ENCODE measurements around the gene SLC9B2.

SLC9B2 gene

DNA sequence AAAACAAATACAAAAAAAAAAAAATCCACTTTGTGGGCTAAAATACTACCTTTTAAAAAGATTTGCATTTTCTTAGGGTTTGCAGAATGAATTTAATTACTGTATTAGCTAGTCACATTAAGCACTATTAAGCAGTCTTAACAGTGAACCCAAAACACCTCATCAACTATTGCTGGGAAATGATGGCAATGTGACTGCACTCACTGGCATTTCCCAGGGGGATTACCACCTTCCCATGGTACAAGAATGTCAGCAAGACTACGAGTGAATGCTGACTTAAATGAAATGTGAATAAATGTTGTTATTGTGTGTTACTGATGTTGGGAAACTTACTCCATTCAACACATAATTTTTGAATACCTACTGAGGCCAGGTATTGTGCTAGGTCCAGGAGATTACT lies 10.0 kb upstream of the SLC9B2 start:
- no peak for DNase-seq (ENCODE audit: low read depth)
- TF ChIP-seq MYC (IDR thresholded peaks at IDR 0.05; ENCODE audit: low read depth, low read length): no peak
- TF ChIP-seq POLR2A (IDR thresholded peaks at IDR 0.05; ENCODE audit: extremely low read depth, insufficient read length): no peak
- no peak for TF ChIP-seq CTCF (IDR thresholded peaks at IDR 0.05; ENCODE audit: low read depth, low read length)
- TF ChIP-seq, protein P1, sequence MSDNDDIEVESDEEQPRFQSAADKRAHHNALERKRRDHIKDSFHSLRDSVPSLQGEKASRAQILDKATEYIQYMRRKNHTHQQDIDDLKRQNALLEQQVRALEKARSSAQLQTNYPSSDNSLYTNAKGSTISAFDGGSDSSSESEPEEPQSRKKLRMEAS (IDR thresholded peaks at IDR 0.05; ENCODE audit: low read depth, low read length): no peak

DNA sequence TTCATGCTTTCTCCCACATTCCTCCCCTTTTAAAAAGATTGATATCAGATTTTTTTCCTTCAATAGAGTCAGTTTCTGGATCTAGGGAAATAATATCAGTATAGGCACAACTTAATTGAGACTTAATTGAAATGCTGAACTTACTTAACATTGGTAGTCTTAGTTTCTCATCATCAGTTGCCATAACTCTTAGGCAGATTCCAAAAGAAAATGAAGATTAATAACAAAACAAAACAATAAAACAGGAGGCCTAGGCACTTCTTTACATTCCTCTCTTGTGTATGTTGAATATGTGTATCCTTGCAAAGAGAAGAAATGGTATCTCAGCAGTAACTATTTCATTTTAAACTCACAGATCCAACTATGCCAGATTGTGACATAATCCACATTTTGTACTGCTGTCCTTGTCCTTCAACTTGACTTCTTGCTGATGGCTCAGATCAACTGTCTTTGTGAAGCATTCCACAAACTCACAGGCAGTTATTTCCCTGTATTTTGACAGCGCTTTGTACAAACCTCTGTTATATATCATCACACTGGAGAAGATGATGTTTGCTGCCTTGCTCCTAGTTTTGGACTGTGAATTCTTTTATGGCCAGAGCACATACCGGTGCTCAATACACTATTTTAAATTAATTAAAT lies 9.1 kb upstream of the SLC9B2 start:
- H3K4me3 ChIP-seq (ENCODE audit: low read depth, low read length): no peak overlapping the region
- no peak for TF ChIP-seq MYC (IDR thresholded peaks at IDR 0.05; ENCODE audit: low read depth, low read length)
- TF ChIP-seq CTCF (IDR thresholded peaks at IDR 0.05; ENCODE audit: low read depth, low read length): no peak
- TF ChIP-seq, protein P1 (IDR thresholded peaks at IDR 0.05; ENCODE audit: low read depth, low read length): no peak
- no peak for TF ChIP-seq POLR2A (IDR thresholded peaks at IDR 0.05; ENCODE audit: extremely low read depth, insufficient read length)
- DNase-seq (ENCODE audit: low read depth): no peak

More for the DNA sequence above, 10.0 kb upstream of the SLC9B2 start:
- H3K4me3 ChIP-seq (ENCODE audit: low read depth, low read length): no peak overlapping the region

DNA sequence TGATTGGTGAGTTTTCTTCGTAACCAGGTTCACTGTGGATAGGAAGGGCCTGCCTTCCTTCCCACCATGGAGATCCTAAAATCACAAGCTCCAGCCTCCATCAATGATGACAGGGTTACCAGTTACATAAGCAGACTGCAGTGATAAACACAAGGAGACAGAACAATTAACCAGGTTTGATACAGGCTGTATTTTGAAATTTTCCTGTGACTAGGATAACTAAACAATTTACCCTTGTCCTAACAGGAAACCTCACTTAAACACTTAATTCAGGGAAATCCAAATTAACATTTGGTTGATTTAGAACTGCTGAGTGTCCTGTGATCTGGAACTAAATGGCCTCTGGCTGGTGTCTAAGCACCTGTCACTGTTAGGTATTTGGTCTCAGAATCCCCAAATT lies 3.1 kb upstream of the SLC9B2 start:
- no peak for TF ChIP-seq CTCF (IDR thresholded peaks at IDR 0.05; ENCODE audit: low read depth, low read length)
- TF ChIP-seq, protein P1 (IDR thresholded peaks at IDR 0.05; ENCODE audit: low read depth, low read length): no peak
- no peak for TF ChIP-seq POLR2A (IDR thresholded peaks at IDR 0.05; ENCODE audit: extremely low read depth, insufficient read length)
- TF ChIP-seq MYC (IDR thresholded peaks at IDR 0.05; ENCODE audit: low read depth, low read length): no peak
- H3K4me3 ChIP-seq (ENCODE audit: low read depth, low read length): no peak overlapping the region
- no peak for DNase-seq (ENCODE audit: low read depth)

DNA sequence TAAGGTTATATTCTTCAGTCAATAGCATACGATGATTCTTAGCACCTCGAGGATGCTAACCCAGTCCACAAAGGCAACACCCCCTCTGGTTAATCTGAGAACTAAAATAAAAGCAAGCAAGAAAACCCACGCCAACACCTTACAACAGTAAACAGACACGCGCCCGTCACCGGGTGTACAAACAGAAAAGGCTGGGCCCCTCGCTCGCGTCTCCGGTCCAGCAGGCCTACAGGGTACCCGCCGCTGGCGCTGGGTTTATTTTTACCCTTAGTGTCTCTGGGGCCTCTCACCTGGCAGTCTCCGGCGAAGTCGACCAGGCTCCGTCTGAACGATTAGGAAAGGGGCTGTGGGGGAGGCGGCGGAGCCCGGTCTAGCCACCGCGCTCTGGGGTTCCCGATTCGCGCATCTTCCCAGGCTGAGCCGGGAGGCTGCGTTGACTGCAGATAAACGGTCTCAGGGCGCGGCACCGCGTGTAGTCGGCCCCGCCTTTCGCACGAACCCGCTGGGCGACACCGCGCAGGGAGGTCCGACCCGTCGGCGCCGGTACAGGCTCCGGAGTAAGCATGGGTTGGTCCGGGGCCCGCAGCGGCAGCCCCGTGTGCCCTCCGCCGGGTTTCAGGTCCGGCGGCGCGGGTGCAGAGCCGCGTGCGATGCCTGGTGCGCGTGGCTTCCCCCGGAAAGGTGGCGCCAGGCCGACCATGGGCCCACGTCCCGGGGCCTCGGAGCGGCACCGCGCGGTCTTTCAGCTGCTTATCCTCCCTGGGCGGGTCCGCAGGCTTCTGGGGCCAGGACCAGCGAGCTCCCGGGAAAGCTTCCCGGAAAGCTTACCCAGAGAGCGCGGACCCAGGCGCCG lies 441 bp downstream of the SLC9B2 start:
- TF ChIP-seq POLR2A (IDR thresholded peaks at IDR 0.05; ENCODE audit: extremely low read depth, insufficient read length): peak; percentile 9
- no peak for TF ChIP-seq CTCF (IDR thresholded peaks at IDR 0.05; ENCODE audit: low read depth, low read length)
- TF ChIP-seq MYC (IDR thresholded peaks at IDR 0.05; ENCODE audit: low read depth, low read length): peak; percentile 88
- TF ChIP-seq, protein P1 (IDR thresholded peaks at IDR 0.05; ENCODE audit: low read depth, low read length): peak; percentile 74

GRCh38 chr4:103075435-103075893 lies 1.1 kb downstream of the SLC9B2 start:
- DNase-seq (ENCODE audit: low read depth): peak; percentile 22
- TF ChIP-seq POLR2A (IDR thresholded peaks at IDR 0.05; ENCODE audit: extremely low read depth, insufficient read length) (no peak), CTCF (IDR thresholded peaks at IDR 0.05; ENCODE audit: low read depth, low read length) (no peak), MYC (IDR thresholded peaks at IDR 0.05; ENCODE audit: low read depth, low read length) (no peak)
- TF ChIP-seq, protein P1 (IDR thresholded peaks at IDR 0.05; ENCODE audit: low read depth, low read length): no peak
- peak overlapping the region; percentile 88 for H3K4me3 ChIP-seq (ENCODE audit: low read depth, low read length)

More for the DNA sequence above, 441 bp downstream of the SLC9B2 start:
- H3K4me3 ChIP-seq (ENCODE audit: low read depth, low read length): peak overlapping the region; percentile 88
- DNase-seq (ENCODE audit: low read depth): peak; percentile 74
